GM18858 (cell line): ENCODE data around the gene PACS2.
"Not testable (repeated sequence)": the region's sequence is repeated elsewhere in the genome, so short reads cannot be mapped to it uniquely, and the experiment has no call there.

Source experiments
- ATAC-seq: cut with Tn5 transposase; IDR thresholded peaks from one replicate; pipeline ENCODE4 v1.9.1; 2021; ENCODE audit not compliant: unreplicated experiment

Gene PACS2

GRCh38 chr14:105314287-105315200 is at the start of gene PACS2:
Gene PACS2 (plus strand): TSS chr14:105314748. CDS start chr14:105314919, 171 bp downstream.
- peak; percentile 58 for ATAC-seq

- no peak for ATAC-seq
These were observed 46.6 kb upstream of the PACS2 start for GRCh38 chr14:105267820-105268548.

GRCh38 chr14:105268736-105269354 is 45.7 kb upstream of the PACS2 start:
- ATAC-seq: no peak

- no peak for ATAC-seq
These were observed 45.1 kb upstream of the PACS2 start for GRCh38 chr14:105269405-105269804.

- ATAC-seq: no peak
These were observed 43.2 kb upstream of the PACS2 start for GRCh38 chr14:105271224-105271890.

- ATAC-seq: no peak
These were observed 41.9 kb upstream of the PACS2 start for GRCh38 chr14:105272623-105273022.

- no peak for ATAC-seq
These were observed 41.5 kb upstream of the PACS2 start for GRCh38 chr14:105273062-105273461.

DNA sequence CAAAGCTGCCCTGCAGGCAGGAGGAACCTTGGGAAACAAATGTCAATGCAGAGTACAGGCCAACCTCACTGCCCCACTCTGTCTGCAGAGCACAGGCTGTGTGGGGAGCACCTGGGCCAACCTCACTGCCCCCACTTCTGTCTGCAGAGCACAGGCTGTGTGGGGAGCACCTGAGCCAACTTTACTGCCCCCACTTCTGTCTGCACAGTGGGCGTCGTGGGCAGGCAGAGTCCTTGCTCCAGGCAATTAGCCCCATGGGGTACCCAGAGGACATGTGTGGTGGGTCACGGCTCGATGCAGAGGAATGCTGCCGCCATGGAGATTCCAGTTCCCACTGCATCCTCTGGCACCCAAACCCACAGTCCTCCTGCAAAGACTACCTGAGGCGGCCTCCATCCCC is 39.9 kb upstream of the PACS2 start:
- ATAC-seq: no peak

- no peak for ATAC-seq
These were observed 39.1 kb upstream of the PACS2 start for GRCh38 chr14:105275267-105275946.

GRCh38 chr14:105277448-105277847 is 37.1 kb upstream of the PACS2 start:
- ATAC-seq: not testable (repeated sequence)

- no peak for ATAC-seq
These were observed 34.7 kb upstream of the PACS2 start for GRCh38 chr14:105279642-105280361.

GRCh38 chr14:105280525-105280924 is 34.0 kb upstream of the PACS2 start:
- no peak for ATAC-seq

- ATAC-seq: no peak
These were observed 33.0 kb upstream of the PACS2 start for GRCh38 chr14:105281371-105282097.

GRCh38 chr14:105282098-105282725 is 32.3 kb upstream of the PACS2 start:
- ATAC-seq: no peak

GRCh38 chr14:105283028-105283427 is 31.5 kb upstream of the PACS2 start:
- ATAC-seq: no peak

GRCh38 chr14:105283899-105284298 is 30.6 kb upstream of the PACS2 start:
- ATAC-seq: no peak

- no peak for ATAC-seq
These were observed 29.4 kb upstream of the PACS2 start for GRCh38 chr14:105285174-105285573.

DNA sequence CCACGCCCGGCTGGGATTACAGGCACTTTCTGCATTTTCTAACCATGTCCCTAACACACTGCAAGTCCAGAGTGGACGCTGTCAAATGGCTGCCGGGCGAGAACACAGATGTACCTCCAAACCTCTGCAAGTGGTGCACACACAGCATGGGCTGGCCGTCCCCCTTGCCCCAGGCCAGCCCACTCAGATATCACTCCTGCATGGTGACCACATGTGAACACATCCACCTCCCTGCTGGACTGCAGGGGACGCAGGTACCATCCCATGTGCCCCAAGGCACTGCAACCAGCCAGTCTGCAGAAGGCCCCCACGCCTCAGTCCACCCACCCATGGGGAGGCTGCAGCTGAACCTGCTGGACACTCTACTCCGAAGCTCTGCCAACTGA is 27.8 kb upstream of the PACS2 start:
- ATAC-seq: no peak
